Measurements from ENCODE around the gene DNLZ.

- no peak for TF ChIP-seq RAD21 (IDR thresholded peaks at IDR 0.05; ENCODE audit: low read length)
- TF ChIP-seq POLR2A (IDR thresholded peaks at IDR 0.05; ENCODE audit: low read depth, low read length): no peak
- TF ChIP-seq MAZ (IDR thresholded peaks at IDR 0.05; ENCODE audit: borderline replicate concordance, low read depth, low read length): no peak
- no peak for TF ChIP-seq MAFK (IDR thresholded peaks at IDR 0.05; ENCODE audit: low read depth, low read length)
- no peak for TF ChIP-seq CEBPB (IDR thresholded peaks at IDR 0.05; ENCODE audit: low read depth, low read length)
- TF ChIP-seq CTCF (conservative IDR thresholded peaks at IDR 0.05; ENCODE audit: low read depth, low read length): no peak
- TF ChIP-seq ELK1 (IDR thresholded peaks at IDR 0.05; ENCODE audit: borderline replicate concordance, low read depth, low read length): no peak
- no peak for TF ChIP-seq USF2 (IDR thresholded peaks at IDR 0.05; ENCODE audit: low read depth, low read length)
- no peak for TF ChIP-seq RCOR1 (IDR thresholded peaks at IDR 0.05; ENCODE audit: insufficient replicate concordance, low read length)
- TF ChIP-seq BHLHE40 (IDR thresholded peaks at IDR 0.05; ENCODE audit: low read depth, low read length): no peak
- no peak for TF ChIP-seq SMC3 (IDR thresholded peaks at IDR 0.05; ENCODE audit: low read depth, low read length)
Observed at GRCh38 chr9:136402067-136402466, 38.5 kb upstream of the DNLZ start.
